Liver (tissue), 9 donors: ENCODE measurements around the gene EVL. TPM values are rescaled to one million over a fixed set of nuclear protein-coding genes. Genes with fewer than 3 reads are reported as not detected.

ENCODE experiments used
- DNase-seq: peaks from one replicate; pipeline ENCODE4 v3.0.0-alpha.2; 2017; ENCODE audit warnings: low spot score
- H3K27ac ChIP-seq, 2 donors: one replicate each; pipeline ENCODE4 v1.7.0; 2013; ENCODE audit warnings: inconsistent platforms in 2 of 2, low read length in 2 of 2, control low read depth in 1 of 2, low read depth in 1 of 2, mild to moderate bottlenecking in 1 of 2
- H3K27me3 ChIP-seq, 4 donors: one replicate each; pipeline versions ENCODE4 v1.6.1 to v1.7.0; 2013; ENCODE audit warnings: low read length in 3 of 4, inconsistent platforms in 1 of 4, mild to moderate bottlenecking in 1 of 4, moderate library complexity in 1 of 4; ENCODE audit not compliant: control insufficient read depth in 4 of 4, insufficient read depth in 4 of 4
- H3K36me3 ChIP-seq, 4 donors: one replicate each; pipeline versions ENCODE4 v1.6.1 to v1.7.0; 2013; ENCODE audit warnings: low read length in 3 of 4, mild to moderate bottlenecking in 3 of 4, low read depth in 1 of 4, moderate library complexity in 1 of 4; ENCODE audit not compliant: control insufficient read depth in 4 of 4, insufficient read depth in 3 of 4
- H3K4me1 ChIP-seq, 4 donors: one replicate each; pipeline versions ENCODE4 v1.6.1 to v1.7.0; 2013; ENCODE audit warnings: low read length in 3 of 4, mild to moderate bottlenecking in 3 of 4, moderate library complexity in 1 of 4; ENCODE audit not compliant: control insufficient read depth in 4 of 4, insufficient read depth in 4 of 4
- H3K4me3 ChIP-seq, 3 donors: one replicate each; pipeline versions ENCODE4 v1.6.1 to v1.7.0; 2013; ENCODE audit warnings: low read length in 3 of 3, control low read depth in 1 of 3, low read depth in 1 of 3, mild to moderate bottlenecking in 1 of 3
- H3K9ac ChIP-seq, 2 donors: one replicate each; pipeline ENCODE4 v1.7.0; 2013; ENCODE audit warnings: low read length in 2 of 2, mild to moderate bottlenecking in 2 of 2, moderate library complexity in 2 of 2, control low read depth in 1 of 2, low read depth in 1 of 2
- H3K9me3 ChIP-seq, 4 donors: one replicate each; pipeline versions ENCODE4 v1.6.1 to v1.7.0; 2013; ENCODE audit warnings: low read length in 3 of 4; ENCODE audit not compliant: control insufficient read depth in 4 of 4
- EGR1 ChIP-seq, 2 donors: IDR thresholded peaks; 2 replicates each; pipeline ENCODE4 v1.6.1; 2016 to 2018; ENCODE audit warnings: antibody characterized with exemption in 2 of 2, low read depth in 2 of 2
- FOXA1 ChIP-seq: IDR thresholded peaks from 2 replicates; pipeline ENCODE4 v1.6.1; 2016; ENCODE audit warnings: antibody characterized with exemption
- FOXA2 ChIP-seq: IDR thresholded peaks from 2 replicates; pipeline ENCODE4 v1.6.1; 2016; ENCODE audit warnings: antibody characterized with exemption
- GABPA ChIP-seq, 2 donors: IDR thresholded peaks in 1 of 2; conservative IDR thresholded peaks in 1 of 2; 2 replicates each; pipeline ENCODE4 v1.6.1; 2016; ENCODE audit warnings: antibody characterized with exemption in 2 of 2, mild to moderate bottlenecking in 1 of 2, moderate library complexity in 1 of 2
- HNF4A ChIP-seq, 2 donors: conservative IDR thresholded peaks; 2 replicates each; pipeline ENCODE4 v1.6.1; 2016; ENCODE audit warnings: antibody characterized with exemption in 2 of 2, mild to moderate bottlenecking in 2 of 2
- HNF4G ChIP-seq: IDR thresholded peaks from 2 replicates; pipeline ENCODE4 v1.6.1; 2016; ENCODE audit warnings: antibody characterized with exemption
- JUND ChIP-seq, 2 donors: IDR thresholded peaks; 2 replicates each; pipeline ENCODE4 v1.6.1; 2016; ENCODE audit warnings: antibody characterized with exemption in 2 of 2
- NR2F2 ChIP-seq: IDR thresholded peaks from 2 replicates; pipeline ENCODE4 v1.6.1; 2016; ENCODE audit warnings: antibody characterized with exemption
- RAD21 ChIP-seq, 2 donors: IDR thresholded peaks; 2 replicates each; pipeline ENCODE4 v1.6.1; 2016; ENCODE audit warnings: antibody characterized with exemption in 2 of 2, mild to moderate bottlenecking in 2 of 2
- RXRA ChIP-seq, 2 donors: IDR thresholded peaks; 2 replicates each; pipeline ENCODE4 v1.6.1; 2017 to 2018; ENCODE audit warnings: antibody characterized with exemption in 2 of 2, mild to moderate bottlenecking in 1 of 2
- SP1 ChIP-seq: IDR thresholded peaks from 2 replicates; pipeline ENCODE4 v1.6.1; 2018; ENCODE audit warnings: antibody characterized with exemption, mild to moderate bottlenecking
- TAF1 ChIP-seq: conservative IDR thresholded peaks from 2 replicates; pipeline ENCODE4 v1.6.1; 2016; ENCODE audit warnings: antibody characterized with exemption, mild to moderate bottlenecking
- YY1 ChIP-seq: IDR thresholded peaks from 2 replicates; pipeline ENCODE4 v1.6.1; 2016; ENCODE audit warnings: antibody characterized with exemption, mild to moderate bottlenecking
- WGBS: extraction: QIAGEN DNeasy Blood & Tissue Kit; methylation state at CpG from one replicate; pipeline ENCODE4 v1.1.7; 2013; 5-methylcytosine and 5-hydroxymethylcytosine counted together
- polyA plus RNA-seq, 2 donors: library from polyadenylated mRNA; stranded (reverse) in 1 of 2; unstranded in 1 of 2; fragments of 200-250 nt in 1 of 2; fragments of >200 nt in 1 of 2; fragmentation: Nextera tagmentation in 1 of 2; extraction: Ambion mirVana in 1 of 2; gene quantifications; one replicate each; pipeline versions ENCODE4 v1.2.1 to v1.2.3, GENCODE V29; 2013 to 2015
- total RNA-seq, 2 donors: library from RNA; depleted of rRNA; stranded (reverse); fragments of >200 nt; gene quantifications; one replicate each; pipeline ENCODE4 v1.2.3, GENCODE V29; 2014
- TF ChIP-seq, protein P1 (sequence below): IDR thresholded peaks from 2 replicates; pipeline ENCODE4 v1.6.1; 2016; ENCODE audit warnings: antibody characterized with exemption, mild to moderate bottlenecking
- TF ChIP-seq, protein P2 (sequence below): IDR thresholded peaks from 2 replicates; pipeline ENCODE4 v1.6.1; 2016; ENCODE audit warnings: antibody characterized with exemption
- TF ChIP-seq, protein P3 (sequence below): fragments of 150-350 bp; IDR thresholded peaks from 2 replicates; pipeline ENCODE4 v1.5.1; 2017; ENCODE audit warnings: improper control_type of control experiment, low read depth, low read length; ENCODE audit not compliant: missing input control
- TF ChIP-seq, protein P4 (sequence below): IDR thresholded peaks from 2 replicates; pipeline ENCODE4 v1.6.1; 2016; ENCODE audit warnings: antibody characterized with exemption
- TF ChIP-seq, protein P5 (sequence below): IDR thresholded peaks from 2 replicates; pipeline ENCODE4 v1.6.1; 2016; ENCODE audit warnings: antibody characterized with exemption
- donor health status: healthy.
- donor health status: healthy.
- donor health status: healthy.
- donor health status: healthy.
- donor health status: healthy.

Gene EVL
- total and polyA plus RNA-seq, 4 donors: 11.3 to 85.9 (median 33.9) TPM

DNA sequence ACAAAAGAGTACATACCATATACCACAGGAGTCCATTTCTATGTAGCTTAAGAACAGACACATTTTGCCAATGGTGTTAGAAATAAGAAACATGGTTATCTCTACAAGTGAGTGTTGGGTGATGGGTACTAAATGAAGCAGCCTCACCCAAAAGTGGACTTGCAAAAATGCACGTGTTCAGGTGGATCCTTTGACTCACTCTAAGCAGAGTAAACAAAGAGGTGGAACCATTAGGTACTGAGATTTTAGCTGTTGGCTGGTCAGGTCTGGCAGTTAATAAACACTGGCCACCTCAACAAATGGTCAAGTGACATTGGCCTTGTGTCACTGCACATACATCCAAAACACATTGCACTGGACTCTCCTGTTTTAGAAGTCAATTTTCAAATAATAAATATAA, 27.6 kb downstream of the EVL start:
- H3K9ac ChIP-seq: no peak overlapping the region
- H3K27me3 ChIP-seq: no peaks in the 10 kb centered on the region
- WGBS: 41% methylated on average over 1 of the region's 1 CpG
- H3K9me3 ChIP-seq: no peaks in the 10 kb centered on the region
- no peak overlapping the region for H3K27ac ChIP-seq
- peaks cover 2 to 13% (median 10%) of the 10 kb centered on the region in 4 donors for H3K36me3 ChIP-seq
- TF ChIP-seq FOXA2: no peak
- no peak for TF ChIP-seq SP1
- TF ChIP-seq, protein P1, sequence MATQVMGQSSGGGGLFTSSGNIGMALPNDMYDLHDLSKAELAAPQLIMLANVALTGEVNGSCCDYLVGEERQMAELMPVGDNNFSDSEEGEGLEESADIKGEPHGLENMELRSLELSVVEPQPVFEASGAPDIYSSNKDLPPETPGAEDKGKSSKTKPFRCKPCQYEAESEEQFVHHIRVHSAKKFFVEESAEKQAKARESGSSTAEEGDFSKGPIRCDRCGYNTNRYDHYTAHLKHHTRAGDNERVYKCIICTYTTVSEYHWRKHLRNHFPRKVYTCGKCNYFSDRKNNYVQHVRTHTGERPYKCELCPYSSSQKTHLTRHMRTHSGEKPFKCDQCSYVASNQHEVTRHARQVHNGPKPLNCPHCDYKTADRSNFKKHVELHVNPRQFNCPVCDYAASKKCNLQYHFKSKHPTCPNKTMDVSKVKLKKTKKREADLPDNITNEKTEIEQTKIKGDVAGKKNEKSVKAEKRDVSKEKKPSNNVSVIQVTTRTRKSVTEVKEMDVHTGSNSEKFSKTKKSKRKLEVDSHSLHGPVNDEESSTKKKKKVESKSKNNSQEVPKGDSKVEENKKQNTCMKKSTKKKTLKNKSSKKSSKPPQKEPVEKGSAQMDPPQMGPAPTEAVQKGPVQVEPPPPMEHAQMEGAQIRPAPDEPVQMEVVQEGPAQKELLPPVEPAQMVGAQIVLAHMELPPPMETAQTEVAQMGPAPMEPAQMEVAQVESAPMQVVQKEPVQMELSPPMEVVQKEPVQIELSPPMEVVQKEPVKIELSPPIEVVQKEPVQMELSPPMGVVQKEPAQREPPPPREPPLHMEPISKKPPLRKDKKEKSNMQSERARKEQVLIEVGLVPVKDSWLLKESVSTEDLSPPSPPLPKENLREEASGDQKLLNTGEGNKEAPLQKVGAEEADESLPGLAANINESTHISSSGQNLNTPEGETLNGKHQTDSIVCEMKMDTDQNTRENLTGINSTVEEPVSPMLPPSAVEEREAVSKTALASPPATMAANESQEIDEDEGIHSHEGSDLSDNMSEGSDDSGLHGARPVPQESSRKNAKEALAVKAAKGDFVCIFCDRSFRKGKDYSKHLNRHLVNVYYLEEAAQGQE: no peak
- no peak for TF ChIP-seq YY1
- TF ChIP-seq TAF1: no peak
- TF ChIP-seq, protein P2, sequence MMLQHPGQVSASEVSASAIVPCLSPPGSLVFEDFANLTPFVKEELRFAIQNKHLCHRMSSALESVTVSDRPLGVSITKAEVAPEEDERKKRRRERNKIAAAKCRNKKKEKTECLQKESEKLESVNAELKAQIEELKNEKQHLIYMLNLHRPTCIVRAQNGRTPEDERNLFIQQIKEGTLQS: no peak
- no peak for TF ChIP-seq JUND (IDR thresholded peaks at IDR 0.05)
- TF ChIP-seq, protein P3, sequence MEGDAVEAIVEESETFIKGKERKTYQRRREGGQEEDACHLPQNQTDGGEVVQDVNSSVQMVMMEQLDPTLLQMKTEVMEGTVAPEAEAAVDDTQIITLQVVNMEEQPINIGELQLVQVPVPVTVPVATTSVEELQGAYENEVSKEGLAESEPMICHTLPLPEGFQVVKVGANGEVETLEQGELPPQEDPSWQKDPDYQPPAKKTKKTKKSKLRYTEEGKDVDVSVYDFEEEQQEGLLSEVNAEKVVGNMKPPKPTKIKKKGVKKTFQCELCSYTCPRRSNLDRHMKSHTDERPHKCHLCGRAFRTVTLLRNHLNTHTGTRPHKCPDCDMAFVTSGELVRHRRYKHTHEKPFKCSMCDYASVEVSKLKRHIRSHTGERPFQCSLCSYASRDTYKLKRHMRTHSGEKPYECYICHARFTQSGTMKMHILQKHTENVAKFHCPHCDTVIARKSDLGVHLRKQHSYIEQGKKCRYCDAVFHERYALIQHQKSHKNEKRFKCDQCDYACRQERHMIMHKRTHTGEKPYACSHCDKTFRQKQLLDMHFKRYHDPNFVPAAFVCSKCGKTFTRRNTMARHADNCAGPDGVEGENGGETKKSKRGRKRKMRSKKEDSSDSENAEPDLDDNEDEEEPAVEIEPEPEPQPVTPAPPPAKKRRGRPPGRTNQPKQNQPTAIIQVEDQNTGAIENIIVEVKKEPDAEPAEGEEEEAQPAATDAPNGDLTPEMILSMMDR: no peak
- no peak for TF ChIP-seq RAD21 (IDR thresholded peaks at IDR 0.05)
- H3K4me1 ChIP-seq: no peaks in the 10 kb centered on the region
- H3K4me3 ChIP-seq: no peak overlapping the region
- DNase-seq: no peak

DNA sequence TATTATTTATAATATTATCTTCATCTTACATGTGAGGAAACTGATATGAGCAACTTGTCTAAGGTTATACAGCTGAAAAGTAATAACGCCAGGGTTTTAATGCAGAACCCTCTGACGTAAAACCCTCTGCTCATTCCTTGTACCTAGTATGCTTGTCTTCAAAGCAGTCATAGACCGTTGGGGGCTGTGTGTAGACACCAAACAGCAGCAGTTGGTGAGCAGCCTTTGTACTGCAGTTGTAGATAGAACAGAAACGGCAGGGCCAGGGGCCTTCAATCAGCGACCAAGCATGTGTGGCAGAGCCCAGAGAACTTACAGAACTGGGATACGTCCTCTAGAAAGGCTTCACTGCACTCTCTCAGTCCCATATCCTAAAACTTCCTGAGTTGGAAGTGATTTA, 28.1 kb downstream of the EVL start:
- no peaks in the 10 kb centered on the region for H3K27me3 ChIP-seq
- no peak overlapping the region for H3K9ac ChIP-seq
- no peaks in the 10 kb centered on the region for H3K4me1 ChIP-seq
- 87% methylated on average over 6 of the region's 6 CpGs for WGBS
- peaks cover 2 to 14% (median 10%) of the 10 kb centered on the region in 4 donors for H3K36me3 ChIP-seq
- H3K4me3 ChIP-seq: no peak overlapping the region
- TF ChIP-seq, protein P2: no peak
- TF ChIP-seq RAD21 (IDR thresholded peaks at IDR 0.05): no peak
- TF ChIP-seq TAF1: no peak
- no peak for TF ChIP-seq RXRA (IDR thresholded peaks at IDR 0.05)
- TF ChIP-seq FOXA1: no peak
- no peak for TF ChIP-seq FOXA2
- TF ChIP-seq SP1: no peak
- TF ChIP-seq JUND (IDR thresholded peaks at IDR 0.05): no peak
- TF ChIP-seq, protein P4, sequence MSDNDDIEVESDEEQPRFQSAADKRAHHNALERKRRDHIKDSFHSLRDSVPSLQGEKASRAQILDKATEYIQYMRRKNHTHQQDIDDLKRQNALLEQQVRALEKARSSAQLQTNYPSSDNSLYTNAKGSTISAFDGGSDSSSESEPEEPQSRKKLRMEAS: no peak
- no peak for TF ChIP-seq HNF4A (conservative IDR thresholded peaks at IDR 0.05)
- TF ChIP-seq NR2F2: no peak
- TF ChIP-seq YY1: no peak
- TF ChIP-seq, protein P5, sequence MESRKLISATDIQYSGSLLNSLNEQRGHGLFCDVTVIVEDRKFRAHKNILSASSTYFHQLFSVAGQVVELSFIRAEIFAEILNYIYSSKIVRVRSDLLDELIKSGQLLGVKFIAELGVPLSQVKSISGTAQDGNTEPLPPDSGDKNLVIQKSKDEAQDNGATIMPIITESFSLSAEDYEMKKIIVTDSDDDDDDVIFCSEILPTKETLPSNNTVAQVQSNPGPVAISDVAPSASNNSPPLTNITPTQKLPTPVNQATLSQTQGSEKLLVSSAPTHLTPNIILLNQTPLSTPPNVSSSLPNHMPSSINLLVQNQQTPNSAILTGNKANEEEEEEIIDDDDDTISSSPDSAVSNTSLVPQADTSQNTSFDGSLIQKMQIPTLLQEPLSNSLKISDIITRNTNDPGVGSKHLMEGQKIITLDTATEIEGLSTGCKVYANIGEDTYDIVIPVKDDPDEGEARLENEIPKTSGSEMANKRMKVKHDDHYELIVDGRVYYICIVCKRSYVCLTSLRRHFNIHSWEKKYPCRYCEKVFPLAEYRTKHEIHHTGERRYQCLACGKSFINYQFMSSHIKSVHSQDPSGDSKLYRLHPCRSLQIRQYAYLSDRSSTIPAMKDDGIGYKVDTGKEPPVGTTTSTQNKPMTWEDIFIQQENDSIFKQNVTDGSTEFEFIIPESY: no peak
- no peak for TF ChIP-seq EGR1 (IDR thresholded peaks at IDR 0.05; ENCODE audit: low read depth in 2 of 2)
- TF ChIP-seq, protein P3: no peak
- TF ChIP-seq GABPA (IDR thresholded peaks at IDR 0.05 in 1 of 2, conservative IDR thresholded peaks at IDR 0.05 in 1 of 2): no peak
- TF ChIP-seq, protein P1: no peak
- TF ChIP-seq HNF4G: no peak
- H3K9me3 ChIP-seq: no peaks in the 10 kb centered on the region
- DNase-seq: no peak
- no peak overlapping the region for H3K27ac ChIP-seq
